Activated T-helper 17 cell treated with anti-CD3 and anti-CD28 coated beads, Interleukin-2, amount 50 U/mL, for 72 hours (primary cell): ENCODE measurements around the gene NELL1. TPM values are rescaled to one million over a fixed set of nuclear protein-coding genes. Genes with fewer than 3 reads are reported as not detected.
"Not testable (repeated sequence)": the region's sequence is repeated elsewhere in the genome, so short reads cannot be mapped to it uniquely, and the experiment has no call there.

Source experiments
- ATAC-seq: fragments of 150-1000 bp; cut with Tn5 transposase; replicated peaks from 2 replicates; pipeline ENCODE4 v1.10.0; 2021; ENCODE audit warnings: mild to moderate bottlenecking, moderate library complexity
- H3K27ac Mint-ChIP-seq: one replicate; pipeline ENCODE4 v1.8.0; 2022; ENCODE audit warnings: mixed read lengths
- H3K27me3 Mint-ChIP-seq: one replicate; pipeline ENCODE4 v1.8.0; 2022; ENCODE audit warnings: mixed read lengths
- H3K36me3 Mint-ChIP-seq: one replicate; pipeline ENCODE4 v1.8.0; 2022; ENCODE audit warnings: low read depth, mild to moderate bottlenecking, mixed read lengths
- H3K4me1 Mint-ChIP-seq: one replicate; pipeline ENCODE4 v1.8.0; 2022; ENCODE audit warnings: mixed read lengths
- H3K4me3 Mint-ChIP-seq: one replicate; pipeline ENCODE4 v1.8.0; 2022; ENCODE audit warnings: mild to moderate bottlenecking, mixed read lengths
- H3K9me3 Mint-ChIP-seq: one replicate; pipeline ENCODE4 v1.8.0; 2022; ENCODE audit warnings: mixed read lengths
- total RNA-seq, 2 donors: library from RNA; stranded (reverse); gene quantifications; one replicate each; pipeline ENCODE4 v1.2.3, GENCODE V29; 2022

Gene NELL1
- total RNA-seq, 2 donors from 2014 or later: not detected

DNA sequence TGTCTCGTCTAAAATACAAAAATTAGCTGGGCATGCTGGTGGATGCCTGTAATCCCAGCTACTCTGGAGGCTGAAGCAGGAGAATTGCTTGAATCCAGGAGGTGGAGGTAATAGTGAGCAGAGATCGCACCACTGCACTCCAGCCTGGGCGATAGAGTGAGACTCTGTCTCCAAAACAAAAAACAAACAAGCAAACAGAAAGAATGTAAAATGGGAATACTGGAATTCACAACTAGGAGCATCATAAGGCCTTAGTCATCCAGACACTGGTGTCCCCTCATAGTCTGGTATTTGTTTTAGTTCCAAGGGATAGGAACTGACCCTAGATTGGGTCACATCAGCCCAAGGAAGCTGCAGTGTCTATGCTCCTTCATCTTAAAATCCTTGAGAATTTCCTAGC is 520.8 kb downstream of the NELL1 start:
- Mint-ChIP-seq H3K4me1 (no peaks in the 10 kb centered on the region), H3K4me3 (no peak overlapping the region), H3K9me3 (peaks cover 26% of the 10 kb centered on the region), H3K36me3 (no peaks in the 10 kb centered on the region), H3K27me3 (no peaks in the 10 kb centered on the region), H3K27ac (no peak overlapping the region)
- no peak for ATAC-seq

DNA sequence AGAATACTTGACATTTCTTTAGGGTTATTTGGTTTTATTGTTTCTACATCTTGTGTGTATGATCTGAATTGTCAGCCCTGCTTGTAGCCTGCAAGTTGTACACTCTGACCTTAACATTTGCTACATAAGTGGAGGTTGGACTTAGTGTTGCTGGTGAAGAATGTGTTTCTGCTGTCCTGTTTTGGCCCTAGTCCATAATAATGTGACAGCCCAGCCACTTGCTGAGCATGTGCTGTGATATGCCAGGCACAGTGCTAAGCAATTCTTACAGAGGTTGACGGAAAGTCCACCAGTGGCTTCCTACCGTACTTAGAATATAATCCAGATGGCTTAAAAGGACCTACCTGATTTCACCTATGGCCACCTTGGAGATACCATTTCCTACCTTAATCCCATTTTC is 526.6 kb downstream of the NELL1 start:
- no peak for ATAC-seq
- H3K4me3 Mint-ChIP-seq: no peak overlapping the region
- H3K27me3 Mint-ChIP-seq: no peaks in the 10 kb centered on the region
- peaks cover 27% of the 10 kb centered on the region for H3K9me3 Mint-ChIP-seq
- H3K4me1 Mint-ChIP-seq: no peaks in the 10 kb centered on the region
- no peak overlapping the region for H3K27ac Mint-ChIP-seq
- H3K36me3 Mint-ChIP-seq: no peaks in the 10 kb centered on the region

DNA sequence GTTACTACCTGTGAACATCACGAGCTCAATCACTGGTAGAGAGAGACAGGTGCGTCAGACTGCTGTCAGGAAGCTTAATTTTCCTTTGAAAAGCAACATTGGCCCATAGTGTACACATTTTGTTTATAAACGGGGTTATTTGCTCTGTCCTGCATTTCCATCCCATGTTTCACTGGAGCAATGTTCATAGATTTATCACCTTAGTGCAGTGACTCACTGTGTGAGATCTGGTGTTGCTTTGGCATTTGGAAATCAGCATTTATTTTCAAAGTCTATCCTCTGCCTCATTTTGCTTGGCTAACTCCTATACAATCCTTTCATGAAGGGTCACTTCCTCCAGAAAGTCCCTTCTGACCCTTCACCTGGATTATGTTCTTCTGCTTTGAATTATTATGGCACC is 529.1 kb downstream of the NELL1 start:
- Mint-ChIP-seq H3K27me3 (no peaks in the 10 kb centered on the region), H3K36me3 (no peaks in the 10 kb centered on the region), H3K27ac (no peak overlapping the region), H3K9me3 (peaks cover 27% of the 10 kb centered on the region), H3K4me1 (no peaks in the 10 kb centered on the region), H3K4me3 (no peak overlapping the region)
- no peak for ATAC-seq

DNA sequence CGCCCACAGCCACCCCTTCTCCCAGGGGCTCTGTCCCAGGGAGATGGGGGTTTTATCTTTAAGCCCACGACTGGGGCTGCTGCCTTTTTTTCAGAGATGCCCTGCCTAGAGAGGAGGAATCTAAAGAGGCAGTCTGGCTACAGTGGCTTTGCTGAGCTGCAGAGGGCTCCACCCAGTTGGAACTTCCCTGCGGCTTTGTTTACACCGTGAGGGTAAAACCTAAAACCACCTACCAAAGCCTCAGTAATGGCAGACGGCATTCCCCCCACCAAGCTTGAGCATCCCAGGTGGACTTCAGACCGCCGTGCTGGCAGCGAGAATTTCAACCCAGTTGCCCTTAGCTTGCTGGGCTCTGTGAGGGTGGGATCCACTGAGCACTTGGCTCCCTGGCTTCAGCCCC is 535.8 kb downstream of the NELL1 start:
- Mint-ChIP-seq H3K36me3 (no peaks in the 10 kb centered on the region), H3K9me3 (peaks cover 17% of the 10 kb centered on the region), H3K27me3 (no peaks in the 10 kb centered on the region), H3K4me1 (no peaks in the 10 kb centered on the region), H3K4me3 (no peak overlapping the region), H3K27ac (no peak overlapping the region)
- ATAC-seq: no peak

DNA sequence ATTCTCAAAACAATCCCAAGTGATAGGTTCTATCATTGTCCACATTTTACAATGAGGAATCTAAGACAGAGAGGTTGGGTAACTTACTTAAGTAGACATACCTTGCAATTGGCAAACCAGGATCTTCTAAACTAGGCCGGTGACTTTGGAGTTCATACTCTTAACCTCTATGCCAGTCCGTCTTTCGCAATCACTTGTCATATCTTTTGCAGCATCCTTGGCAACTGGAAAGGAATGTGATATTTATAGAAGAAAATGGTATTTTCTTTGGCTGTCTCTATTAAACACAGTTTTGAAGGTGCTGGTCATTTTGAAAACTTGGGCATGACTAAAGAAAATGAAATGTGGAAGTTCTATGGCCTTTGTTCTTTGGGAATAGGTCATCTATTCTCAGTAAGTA is 556.5 kb downstream of the NELL1 start:
- H3K36me3 Mint-ChIP-seq: no peaks in the 10 kb centered on the region
- no peak overlapping the region for H3K4me3 Mint-ChIP-seq
- H3K27ac Mint-ChIP-seq: no peak overlapping the region
- H3K9me3 Mint-ChIP-seq: peaks cover 23% of the 10 kb centered on the region
- no peaks in the 10 kb centered on the region for H3K4me1 Mint-ChIP-seq
- no peak for ATAC-seq
- no peaks in the 10 kb centered on the region for H3K27me3 Mint-ChIP-seq

DNA sequence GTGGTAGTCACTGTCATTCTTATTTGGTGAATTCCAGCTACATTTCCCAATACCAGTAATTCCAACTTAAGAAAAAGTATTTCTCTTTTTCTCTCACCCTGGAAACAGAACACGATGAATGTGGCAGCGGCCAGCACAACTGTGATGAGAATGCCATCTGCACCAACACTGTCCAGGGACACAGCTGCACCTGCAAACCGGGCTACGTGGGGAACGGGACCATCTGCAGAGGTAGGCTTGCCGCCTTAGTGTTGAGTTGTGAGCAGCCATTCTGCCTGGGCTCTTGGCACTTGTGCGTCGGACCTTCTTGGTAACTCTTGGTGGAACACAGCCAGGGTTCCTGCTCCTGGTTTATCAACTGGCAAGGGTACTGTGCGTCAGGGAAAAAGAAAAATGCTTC is 559.8 kb downstream of the NELL1 start:
- Mint-ChIP-seq H3K27ac (no peak overlapping the region), H3K4me3 (no peak overlapping the region), H3K36me3 (no peaks in the 10 kb centered on the region), H3K27me3 (no peaks in the 10 kb centered on the region), H3K4me1 (no peaks in the 10 kb centered on the region), H3K9me3 (peaks cover 11% of the 10 kb centered on the region)
- no peak for ATAC-seq

DNA sequence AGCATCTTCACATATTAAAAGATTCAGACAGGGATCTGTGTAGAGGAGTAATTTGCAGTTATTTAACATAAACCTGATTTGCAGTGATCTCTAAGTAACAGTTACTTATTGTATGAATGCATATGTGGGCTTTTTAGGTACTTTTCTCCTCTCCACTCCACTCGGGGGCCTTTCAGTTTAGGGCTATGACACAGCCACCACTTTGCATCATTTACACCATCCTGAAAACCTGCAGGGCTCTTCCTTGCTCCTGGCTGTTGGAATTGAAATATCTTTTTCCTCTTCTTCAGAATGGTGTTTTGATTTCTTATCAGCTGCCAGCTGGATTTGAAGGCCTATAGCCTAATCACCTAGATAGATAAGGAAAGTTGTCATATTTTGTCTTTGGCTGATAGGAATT is 580.8 kb downstream of the NELL1 start:
- no peak overlapping the region for H3K4me3 Mint-ChIP-seq
- no peak for ATAC-seq
- no peaks in the 10 kb centered on the region for H3K4me1 Mint-ChIP-seq
- H3K36me3 Mint-ChIP-seq: no peaks in the 10 kb centered on the region
- no peaks in the 10 kb centered on the region for H3K27me3 Mint-ChIP-seq
- peaks cover 19% of the 10 kb centered on the region for H3K9me3 Mint-ChIP-seq
- H3K27ac Mint-ChIP-seq: no peak overlapping the region

DNA sequence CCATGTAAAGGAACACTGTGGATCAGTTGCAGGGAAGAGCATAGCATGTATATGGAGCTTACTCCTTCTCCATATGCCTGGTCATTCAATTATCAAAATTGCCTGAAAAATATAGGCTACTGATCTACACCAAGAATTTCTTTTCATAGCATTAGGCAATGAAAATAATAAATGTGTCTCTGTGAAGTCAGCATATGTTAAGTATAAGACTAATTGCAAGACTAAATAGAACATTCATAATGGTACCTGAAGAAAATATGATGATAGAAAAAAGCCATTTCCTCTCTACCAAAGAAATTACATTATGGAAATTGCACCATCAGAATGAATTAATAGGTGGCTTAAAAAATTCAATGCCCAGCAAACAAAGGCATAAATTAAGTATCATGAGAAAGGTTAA is 584.7 kb downstream of the NELL1 start:
- peaks cover 17% of the 10 kb centered on the region for H3K9me3 Mint-ChIP-seq
- H3K27ac Mint-ChIP-seq: no peak overlapping the region
- H3K27me3 Mint-ChIP-seq: no peaks in the 10 kb centered on the region
- H3K4me1 Mint-ChIP-seq: no peaks in the 10 kb centered on the region
- H3K36me3 Mint-ChIP-seq: no peaks in the 10 kb centered on the region
- no peak overlapping the region for H3K4me3 Mint-ChIP-seq
- no peak for ATAC-seq

DNA sequence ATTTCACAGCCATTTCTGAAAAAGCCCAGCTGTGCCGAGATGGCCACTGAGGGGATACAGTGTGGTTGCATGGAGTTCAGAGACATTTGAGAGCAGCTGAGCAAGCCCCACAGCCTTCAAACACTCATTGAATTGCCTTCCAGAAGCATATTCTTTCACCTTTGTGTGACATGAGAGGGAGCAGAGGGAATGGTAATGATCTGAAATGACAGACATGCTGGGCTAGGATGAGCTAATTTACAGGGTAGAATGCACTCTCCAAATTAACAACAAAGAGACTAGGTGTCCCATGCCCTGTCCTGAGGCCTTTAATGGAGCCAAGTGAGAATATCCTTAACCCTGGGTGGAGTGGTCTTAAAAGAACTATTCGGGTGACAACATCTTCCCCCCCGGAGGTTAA is 585.4 kb downstream of the NELL1 start:
- H3K4me3 Mint-ChIP-seq: no peak overlapping the region
- no peak overlapping the region for H3K27ac Mint-ChIP-seq
- no peak for ATAC-seq
- H3K9me3 Mint-ChIP-seq: peaks cover 18% of the 10 kb centered on the region
- no peaks in the 10 kb centered on the region for H3K36me3 Mint-ChIP-seq
- H3K4me1 Mint-ChIP-seq: no peaks in the 10 kb centered on the region
- no peaks in the 10 kb centered on the region for H3K27me3 Mint-ChIP-seq

DNA sequence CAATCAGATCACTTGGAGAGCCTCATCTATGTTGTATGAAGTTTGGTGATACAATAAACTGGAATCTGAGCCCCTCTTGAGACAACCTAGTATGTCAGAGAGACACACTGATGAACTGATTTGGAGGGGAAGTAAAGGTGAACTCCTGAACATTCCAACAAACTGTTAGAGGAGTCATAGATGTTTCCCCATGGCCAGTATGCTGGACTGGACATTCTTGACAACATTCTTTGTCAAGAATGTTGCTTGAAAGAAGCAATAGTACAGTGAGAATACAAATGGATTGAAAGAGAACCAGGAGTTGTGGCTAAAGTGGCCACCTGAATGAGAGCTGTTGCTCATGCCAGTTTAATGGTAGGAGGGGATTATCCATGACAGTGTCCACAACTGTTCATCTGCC is 588.1 kb downstream of the NELL1 start:
- Mint-ChIP-seq H3K4me3 (no peak overlapping the region), H3K4me1 (no peaks in the 10 kb centered on the region), H3K27me3 (no peaks in the 10 kb centered on the region), H3K27ac (no peak overlapping the region), H3K9me3 (peaks cover 14% of the 10 kb centered on the region), H3K36me3 (no peaks in the 10 kb centered on the region)
- no peak for ATAC-seq

DNA sequence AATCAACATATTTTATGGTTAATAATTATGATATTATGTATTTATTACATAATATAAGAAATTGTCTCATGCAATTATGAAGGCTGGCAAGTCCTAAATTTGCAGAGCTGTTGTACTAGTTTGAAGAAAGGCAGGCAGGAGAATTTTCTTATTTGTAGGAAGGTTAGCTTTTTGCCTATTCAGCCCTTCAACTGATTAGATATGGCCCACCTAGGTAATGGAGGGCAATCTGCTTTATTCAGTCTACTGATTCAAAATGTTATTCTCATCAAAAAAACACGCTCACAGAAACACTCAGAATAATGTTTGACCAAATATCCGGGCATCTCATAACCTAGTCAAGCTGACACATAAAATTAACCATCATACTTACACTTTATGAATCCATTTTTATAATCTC is 589.0 kb downstream of the NELL1 start:
- H3K9me3 Mint-ChIP-seq: peaks cover 14% of the 10 kb centered on the region
- H3K27me3 Mint-ChIP-seq: no peaks in the 10 kb centered on the region
- ATAC-seq: no peak
- H3K4me1 Mint-ChIP-seq: no peaks in the 10 kb centered on the region
- no peak overlapping the region for H3K27ac Mint-ChIP-seq
- no peak overlapping the region for H3K4me3 Mint-ChIP-seq
- no peaks in the 10 kb centered on the region for H3K36me3 Mint-ChIP-seq

DNA sequence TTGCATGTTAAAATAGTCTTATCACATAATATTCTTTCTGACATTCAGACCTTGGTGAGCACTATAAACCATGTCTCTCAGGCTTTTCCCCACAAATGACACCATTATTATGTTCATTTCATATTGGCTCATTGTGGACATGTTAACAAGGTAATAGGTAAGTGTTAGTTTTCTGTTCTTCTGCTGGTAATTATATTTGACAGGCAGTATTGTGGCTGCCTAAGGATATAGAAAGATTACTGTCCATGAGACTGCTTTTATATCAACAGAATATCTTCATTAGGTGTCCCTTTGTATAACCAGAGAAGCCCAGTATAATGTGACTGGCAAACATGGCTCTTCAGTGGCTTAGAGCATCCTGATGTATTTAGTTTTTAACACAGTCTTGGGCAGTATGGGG is 590.7 kb downstream of the NELL1 start:
- Mint-ChIP-seq H3K9me3 (peaks cover 11% of the 10 kb centered on the region), H3K27me3 (no peaks in the 10 kb centered on the region), H3K36me3 (no peaks in the 10 kb centered on the region), H3K4me1 (no peaks in the 10 kb centered on the region), H3K27ac (no peak overlapping the region), H3K4me3 (no peak overlapping the region)
- ATAC-seq: no peak

DNA sequence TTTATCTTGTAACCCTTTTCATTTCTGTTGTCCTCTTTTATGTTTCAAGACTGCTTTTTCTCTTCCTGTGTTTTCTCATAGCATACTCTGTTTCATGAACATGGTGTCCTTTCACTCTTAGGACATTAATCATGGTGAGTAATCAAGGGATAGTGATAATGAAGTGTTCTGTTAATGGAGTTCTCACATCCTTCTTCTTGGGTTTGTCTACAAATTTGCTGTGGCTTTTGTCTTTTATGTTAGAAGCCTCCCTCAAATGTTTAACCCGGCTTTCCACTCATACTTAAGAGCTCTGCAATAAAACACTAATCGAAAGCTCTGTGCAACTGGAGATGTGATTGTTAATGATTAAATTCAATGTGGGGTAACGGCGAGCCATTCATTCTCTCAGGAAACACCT is 593.6 kb downstream of the NELL1 start:
- no peaks in the 10 kb centered on the region for H3K27me3 Mint-ChIP-seq
- H3K4me1 Mint-ChIP-seq: no peaks in the 10 kb centered on the region
- H3K27ac Mint-ChIP-seq: no peak overlapping the region
- peaks cover 15% of the 10 kb centered on the region for H3K9me3 Mint-ChIP-seq
- no peak overlapping the region for H3K4me3 Mint-ChIP-seq
- no peak for ATAC-seq
- no peaks in the 10 kb centered on the region for H3K36me3 Mint-ChIP-seq

DNA sequence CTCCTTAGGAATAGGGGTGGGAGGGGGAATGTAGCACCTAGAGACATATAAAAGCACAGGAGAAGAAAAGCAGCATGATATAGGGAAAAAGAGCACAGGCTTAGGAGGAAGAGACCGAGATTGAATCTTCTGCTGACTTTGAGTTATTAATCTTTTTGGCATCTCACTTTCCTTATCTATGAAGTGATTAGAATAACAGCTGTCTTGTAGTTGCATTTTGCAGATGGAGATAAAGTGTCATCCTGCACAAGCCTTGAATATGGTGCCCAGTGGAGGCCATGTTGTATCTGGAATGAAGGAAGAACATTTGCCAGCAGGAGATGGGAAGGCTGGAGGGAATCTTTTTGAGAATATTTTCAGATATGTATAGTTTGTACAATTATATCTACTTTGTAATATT is 594.7 kb downstream of the NELL1 start:
- H3K27me3 Mint-ChIP-seq: no peaks in the 10 kb centered on the region
- no peaks in the 10 kb centered on the region for H3K36me3 Mint-ChIP-seq

DNA sequence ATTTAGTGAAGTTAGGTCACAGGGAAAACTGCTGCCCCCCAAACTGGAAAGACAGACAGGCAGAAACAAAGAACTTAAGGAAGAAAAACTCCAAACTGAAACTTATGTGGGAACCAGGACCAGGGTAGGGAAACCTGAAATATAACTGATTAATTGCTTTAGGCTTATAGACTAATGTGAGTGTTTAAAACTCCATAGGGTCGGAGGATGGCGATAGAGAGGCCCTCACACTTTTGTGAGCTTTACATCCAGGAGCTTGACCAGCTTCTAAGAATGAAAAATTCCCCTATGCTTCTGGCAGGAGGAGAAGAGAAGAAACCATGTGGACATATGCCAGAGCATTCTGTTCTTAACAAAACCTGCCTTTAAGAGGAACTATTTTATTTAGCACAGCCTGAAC is 598.6 kb downstream of the NELL1 start:
- no peaks in the 10 kb centered on the region for H3K27me3 Mint-ChIP-seq
- H3K4me3 Mint-ChIP-seq: no peak overlapping the region
- no peak for ATAC-seq
- no peak overlapping the region for H3K27ac Mint-ChIP-seq
- H3K4me1 Mint-ChIP-seq: no peaks in the 10 kb centered on the region
- no peaks in the 10 kb centered on the region for H3K36me3 Mint-ChIP-seq
- peaks cover 16% of the 10 kb centered on the region for H3K9me3 Mint-ChIP-seq

More for the DNA sequence above, 594.7 kb downstream of the NELL1 start:
- no peak overlapping the region for H3K4me3 Mint-ChIP-seq
- no peak overlapping the region for H3K27ac Mint-ChIP-seq
- no peak for ATAC-seq
- peaks cover 12% of the 10 kb centered on the region for H3K9me3 Mint-ChIP-seq
- H3K4me1 Mint-ChIP-seq: no peaks in the 10 kb centered on the region

DNA sequence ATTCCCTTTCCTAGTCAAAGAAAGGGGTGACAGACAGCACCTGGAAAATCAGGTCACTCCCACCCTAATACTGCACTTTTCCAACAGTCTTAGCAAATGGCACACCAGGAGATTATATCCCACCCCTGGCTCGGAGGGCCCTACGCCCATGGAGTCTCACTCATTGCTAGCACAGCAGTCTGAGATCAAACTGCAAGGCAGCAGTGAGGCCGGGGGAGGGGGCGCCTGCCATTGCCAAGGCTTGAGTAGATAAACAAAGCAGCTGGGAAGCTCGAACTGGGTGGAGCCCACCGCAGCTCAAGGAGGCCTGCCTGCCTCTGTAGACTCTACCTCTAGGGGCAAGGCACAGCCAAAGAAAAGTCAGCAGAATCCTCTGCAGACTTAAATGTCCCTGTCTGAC is 602.8 kb downstream of the NELL1 start:
- not testable (repeated sequence) for H3K27ac Mint-ChIP-seq, H3K4me1 Mint-ChIP-seq, H3K27me3 Mint-ChIP-seq, ATAC-seq, H3K4me3 Mint-ChIP-seq, H3K36me3 Mint-ChIP-seq
- peaks cover 12% of the 10 kb centered on the region for H3K9me3 Mint-ChIP-seq
